Heart right ventricle (tissue), 16 donors: ENCODE data around the gene ATF2. TPM values are rescaled to one million over a fixed set of nuclear protein-coding genes. Genes with fewer than 3 reads are reported as not detected.

Experiments used
- ATAC-seq, 8 donors: fragments of 200-7000 bp; cut with Tn5 transposase; one replicate each; pipeline ENCODE4 v1.9.1; 2020; ENCODE audit warnings: mild to moderate bottlenecking in 8 of 8, moderate library complexity in 8 of 8, moderate number of reproducible peaks in 1 of 8
- DNase-seq, 2 donors: peaks; one replicate each; pipeline ENCODE4 v3.0.0-alpha.2; 2020
- H3K27ac ChIP-seq, 10 donors: fragments of 200-600 bp; sonication (generic) in 2 of 10; one replicate each; pipeline versions ENCODE4 v1.5.0 to v1.8.0; 2020 to 2022; ENCODE audit warnings: mild to moderate bottlenecking in 3 of 10
- H3K27me3 ChIP-seq, 7 donors: fragments of 200-600 bp; one replicate each; pipeline ENCODE4 v1.8.0; 2021 to 2022; ENCODE audit warnings: mild to moderate bottlenecking in 2 of 7
- H3K36me3 ChIP-seq, 9 donors: fragments of 200-600 bp; sonication (generic) in 1 of 9; one replicate each; pipeline versions ENCODE4 v1.5.0 to v1.8.0; 2020 to 2022; ENCODE audit warnings: mild to moderate bottlenecking in 2 of 9
- H3K4me1 ChIP-seq, 9 donors: fragments of 200-600 bp; sonication (generic) in 1 of 9; one replicate each; pipeline versions ENCODE4 v1.5.0 to v1.8.0; 2020 to 2022; ENCODE audit warnings: mild to moderate bottlenecking in 4 of 9
- H3K4me3 ChIP-seq, 10 donors: fragments of 200-600 bp; sonication (generic) in 2 of 10; one replicate each; pipeline versions ENCODE4 v1.5.0 to v1.8.0; 2020 to 2022; ENCODE audit warnings: mild to moderate bottlenecking in 7 of 10, moderate library complexity in 2 of 10
- H3K9me3 ChIP-seq, 11 donors: fragments of 200-600 bp in 10 of 11; sonication (generic) in 2 of 11; one replicate each; pipeline versions ENCODE4 v1.5.0 to v1.8.0; 2013 to 2022; ENCODE audit warnings: mild to moderate bottlenecking in 2 of 11, control low read depth in 1 of 11, moderate library complexity in 1 of 11
- WGBS, 2 donors: extraction: QIAGEN DNeasy Blood & Tissue Kit; methylation state at CpG; one replicate each; pipeline ENCODE4 v1.1.7; 2013; ENCODE audit warnings: inconsistent platforms in 1 of 2; 5-methylcytosine and 5-hydroxymethylcytosine counted together
- intact Hi-C, 10 donors: fragments of 100-400 bp; cut with DNase I; formaldehyde crosslinking; loops; one replicate each; pipeline versions ENCODE4 v1.11.1 to v1.14.2; 2022
- polyA plus RNA-seq, 2 donors: library from polyadenylated mRNA; stranded (reverse); fragments of 200-250 nt; gene quantifications; one replicate each; pipeline ENCODE4 v1.2.3, GENCODE V29; 2013
- total RNA-seq, 10 donors: library from RNA; stranded (reverse); fragmentation: NEBNext Ultra II Directional in 3 of 10; extraction: Animal tissue kit (Norgen Biotek cat#: 25700) in 3 of 10; gene quantifications; one replicate each; pipeline versions ENCODE4 v1.2.1 to v1.2.4, GENCODE V29; 2021 to 2023
- TF ChIP-seq, protein P1 (sequence below), 9 donors: fragments of 200-600 bp; sonication (generic) in 2 of 9; IDR thresholded peaks; one replicate each; pipeline versions ENCODE4 v1.5.0 to v1.8.0; 2021 to 2022; ENCODE audit warnings: antibody characterized with exemption in 9 of 9, mild to moderate bottlenecking in 5 of 9, moderate library complexity in 1 of 9
- donor health status: Arrhythmogenic right ventricular cardiomyopathy.
- donor health status: ischemic (EF 13 %, LVEDD 7.1; RV severe dilation, severe dysfunction).
- donor health status: healthy with polysubstance abuse.
- donor health status: DM: no; HTN: yes; CAD: no.
- donor health status: DM: no; HTN: no; CAD: no.
- donor health status: ischemic (EF 25% LVEDD 6.9; RV normal size, moderate dysfunction).
- donor health status: ischemic (EF 25% LVEDD 5.7; RV mildly dilated, moderate dysfunction).
- donor health status: healthy.
- donor health status: DM: yes; HTN: yes; CAD: no.
- donor health status: Ischemic cardiomyopathy.
- donor health status: ischemic (EF 35%, LVEDD 5.7; RV mildly dilated, moderate dysfunction).
- donor health status: nonischemic (EF 11% LVEDD 7.7; RV severe dilation, severe dysfunction).
- donor health status: DM: yes; HTN: yes; CAD: no.
- donor health status: PGD.
- donor health status: ischemic (EF 29% LVEDD 5.4; RV normal size, mild dysfunction).
- donor health status: nonischemic (EF 23%, LVEDD 6.1; RV moderate dilation, normal function).

ATF2 gene
- total and polyA plus RNA-seq, 12 donors = 7.8 to 39.8 (median 29.0) TPM

DNA sequence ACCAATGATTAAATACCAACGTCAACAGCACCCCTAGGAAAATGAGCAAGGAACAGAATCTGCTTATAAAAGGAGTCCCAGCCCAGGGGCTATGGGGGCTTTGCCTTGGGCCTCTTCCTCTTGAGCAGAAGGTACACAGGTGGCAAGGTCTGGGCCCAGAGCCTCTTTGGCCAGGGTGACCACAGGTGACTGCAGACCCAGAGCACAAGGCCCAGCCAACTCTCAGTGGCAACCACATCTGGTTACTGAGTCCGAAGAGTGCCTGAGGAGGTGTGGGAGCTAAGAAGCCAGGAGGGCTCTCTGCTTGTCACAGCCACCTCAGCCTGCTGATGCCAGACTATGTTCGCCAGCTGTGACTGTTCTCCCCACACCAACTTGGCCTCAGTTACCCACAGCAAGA, 128.5 kb downstream of the ATF2 start:
- peaks cover 0 to 14% (median 3%) of the 10 kb centered on the region in 9 donors for H3K4me1 ChIP-seq
- intact Hi-C loops = loop anchor here in 2 of 10 donors (10.0 kb wide), 1 partner anchor 245 kb away; no protein-coding TSS in a partner anchor
- peaks cover 0 to 8% (median 0%) of the 10 kb centered on the region in 11 donors for H3K9me3 ChIP-seq
- ATAC-seq (peak in 1 of 8 donors; percentile 33), DNase-seq (no peak)
- WGBS, 2 donors = 78 to 81% methylated on average over 3 of the region's 3 CpGs
- no peaks in the 10 kb centered on the region for H3K36me3 ChIP-seq
- H3K27me3 ChIP-seq = no peaks in the 10 kb centered on the region
- no peak overlapping the region for H3K27ac ChIP-seq
- TF ChIP-seq, protein P1, sequence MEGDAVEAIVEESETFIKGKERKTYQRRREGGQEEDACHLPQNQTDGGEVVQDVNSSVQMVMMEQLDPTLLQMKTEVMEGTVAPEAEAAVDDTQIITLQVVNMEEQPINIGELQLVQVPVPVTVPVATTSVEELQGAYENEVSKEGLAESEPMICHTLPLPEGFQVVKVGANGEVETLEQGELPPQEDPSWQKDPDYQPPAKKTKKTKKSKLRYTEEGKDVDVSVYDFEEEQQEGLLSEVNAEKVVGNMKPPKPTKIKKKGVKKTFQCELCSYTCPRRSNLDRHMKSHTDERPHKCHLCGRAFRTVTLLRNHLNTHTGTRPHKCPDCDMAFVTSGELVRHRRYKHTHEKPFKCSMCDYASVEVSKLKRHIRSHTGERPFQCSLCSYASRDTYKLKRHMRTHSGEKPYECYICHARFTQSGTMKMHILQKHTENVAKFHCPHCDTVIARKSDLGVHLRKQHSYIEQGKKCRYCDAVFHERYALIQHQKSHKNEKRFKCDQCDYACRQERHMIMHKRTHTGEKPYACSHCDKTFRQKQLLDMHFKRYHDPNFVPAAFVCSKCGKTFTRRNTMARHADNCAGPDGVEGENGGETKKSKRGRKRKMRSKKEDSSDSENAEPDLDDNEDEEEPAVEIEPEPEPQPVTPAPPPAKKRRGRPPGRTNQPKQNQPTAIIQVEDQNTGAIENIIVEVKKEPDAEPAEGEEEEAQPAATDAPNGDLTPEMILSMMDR (IDR thresholded peaks at IDR 0.05) = no peak
- no peak overlapping the region for H3K4me3 ChIP-seq

DNA sequence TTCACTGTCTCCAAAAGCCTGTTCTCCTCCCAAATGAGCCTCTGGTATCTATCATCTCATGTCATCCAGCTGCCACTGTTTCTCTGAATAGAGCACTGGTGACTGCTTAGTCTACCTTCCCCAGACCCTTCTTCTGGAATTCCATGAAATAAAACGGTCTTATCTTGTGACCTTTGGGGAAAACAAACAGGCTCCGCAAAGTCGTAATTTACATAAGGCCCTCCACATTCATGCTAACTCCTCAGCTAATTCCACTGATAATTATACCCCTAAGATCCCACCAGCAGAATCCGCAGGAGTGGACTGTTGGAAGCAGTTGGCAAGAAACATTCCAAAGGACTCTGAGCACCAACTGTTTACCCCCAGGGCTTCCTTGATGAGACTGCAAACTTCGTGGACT, 129.0 kb downstream of the ATF2 start:
- no peak for DNase-seq
- intact Hi-C loops = loop anchor here in 2 of 10 donors (10.0 kb wide), 1 partner anchor 246 kb away; no protein-coding TSS in a partner anchor
- WGBS, 2 donors = 86 to 87% methylated on average over 5 of the region's 5 CpGs
- Histone ChIP-seq H3K9me3 (peaks cover 0 to 8% (median 0%) of the 10 kb centered on the region in 11 donors), H3K27ac (no peak overlapping the region), H3K4me3 (no peak overlapping the region), H3K36me3 (no peaks in the 10 kb centered on the region), H3K27me3 (no peaks in the 10 kb centered on the region), H3K4me1 (peaks cover 0 to 14% (median 3%) of the 10 kb centered on the region in 9 donors)
- TF ChIP-seq, protein P1 (IDR thresholded peaks at IDR 0.05) = no peak
- no peak for ATAC-seq

DNA sequence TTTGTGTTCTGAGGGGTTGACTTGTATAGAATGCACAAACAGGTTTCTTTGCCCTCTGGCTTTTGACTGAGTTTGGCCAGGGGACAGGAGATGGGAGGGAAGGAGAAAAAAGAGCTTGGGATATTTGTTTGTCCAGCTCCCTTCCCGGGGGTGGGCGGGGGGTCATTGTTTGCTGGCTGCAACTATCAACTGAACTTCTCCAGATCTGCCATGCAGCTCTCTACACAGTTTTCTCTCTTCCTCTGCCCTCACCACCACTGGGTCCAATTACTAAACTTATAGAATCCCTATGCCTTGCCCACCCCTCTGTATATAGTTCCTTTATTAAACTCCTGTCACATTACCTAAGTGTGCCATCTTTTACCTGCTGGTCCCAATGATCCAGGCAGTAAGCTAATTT, 130.1 kb downstream of the ATF2 start:
- Histone ChIP-seq H3K27me3 (no peaks in the 10 kb centered on the region), H3K4me3 (no peak overlapping the region), H3K36me3 (no peaks in the 10 kb centered on the region), H3K4me1 (peaks cover 0 to 14% (median 3%) of the 10 kb centered on the region in 9 donors), H3K9me3 (peaks cover 0 to 7% (median 0%) of the 10 kb centered on the region in 11 donors), H3K27ac (no peak overlapping the region)
- TF ChIP-seq, protein P1 (IDR thresholded peaks at IDR 0.05) = no peak
- intact Hi-C loops = loop anchor here in 2 of 10 donors (10.0 kb wide), 1 partner anchor 247 kb away; no protein-coding TSS in a partner anchor
- WGBS, 2 donors = 85 to 88% methylated on average over 2 of the region's 2 CpGs
- no peak for ATAC-seq
- no peak for DNase-seq

DNA sequence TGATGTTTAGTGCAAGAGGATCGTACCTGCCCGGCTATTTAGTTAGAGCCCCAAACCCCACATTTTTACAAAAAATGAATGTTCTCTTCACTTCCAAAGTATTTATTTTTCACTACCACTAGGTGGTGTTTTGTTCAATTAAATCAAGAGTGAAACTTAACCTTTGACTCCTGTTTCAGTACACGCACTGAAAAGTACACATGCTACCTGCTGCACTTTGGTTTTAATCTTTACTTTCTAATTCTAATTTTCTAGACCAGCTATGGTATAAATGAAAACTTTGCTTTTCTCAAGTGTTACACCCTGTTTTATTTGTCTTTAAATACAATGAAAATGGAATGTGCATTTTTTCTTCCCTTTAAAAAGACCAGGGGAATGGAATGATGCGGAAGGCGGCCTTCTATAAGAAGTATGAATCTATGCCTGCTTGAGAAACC, 131.4 kb downstream of the ATF2 start:
- TF ChIP-seq, protein P1 (IDR thresholded peaks at IDR 0.05) = peak; percentile 23 to 63 (median 48)
- Histone ChIP-seq H3K27me3 (no peaks in the 10 kb centered on the region), H3K4me1 (peaks cover 0 to 14% (median 3%) of the 10 kb centered on the region in 9 donors), H3K9me3 (no peaks in the 10 kb centered on the region), H3K36me3 (no peaks in the 10 kb centered on the region), H3K27ac (no peak overlapping the region), H3K4me3 (peak overlapping the region in 1 of 10 donors; percentile 13)
- ATAC-seq (no peak), DNase-seq (no peak)
- intact Hi-C loops = loop anchor here in 2 of 10 donors (10.0 kb wide), 1 partner anchor 248 kb away; no protein-coding TSS in a partner anchor
- WGBS, 2 donors = 77 to 78% methylated on average over 5 of the region's 5 CpGs
